Subcutaneous adipose tissue (tissue), 4 donors: ENCODE results near the gene DLGAP1. TPM values are rescaled to one million over a fixed set of nuclear protein-coding genes. Genes with fewer than 3 reads are reported as not detected.

Source experiments
- CTCF ChIP-seq: fragments of 450-650 bp; IDR thresholded peaks from one replicate; pipeline ENCODE4 v1.5.1; 2016; ENCODE audit warnings: low read depth, mild to moderate bottlenecking, control low read depth, antibody characterized with exemption, moderate library complexity
- total RNA-seq, 4 donors: library from RNA; depleted of rRNA; stranded (reverse); fragments of >200 nt; gene quantifications; one replicate each; pipeline ENCODE4 v1.1.0, GENCODE V29; 2016

DLGAP1 gene
- total RNA-seq, 4 donors from 2014 or later = 0.44 to 3.3 (median 0.99) TPM

GRCh38 chr18:3691705-3692104 lies 763.4 kb downstream of the DLGAP1 start:
- TF ChIP-seq CTCF = no peak

GRCh38 chr18:3690764-3691066 lies 764.4 kb downstream of the DLGAP1 start:
- TF ChIP-seq CTCF = no peak

- TF ChIP-seq CTCF = no peak
Measured at GRCh38 chr18:3689986-3690763, 764.9 kb downstream of the DLGAP1 start.

- TF ChIP-seq CTCF = no peak
Measured at GRCh38 chr18:3689091-3689490, 766.0 kb downstream of the DLGAP1 start.

- TF ChIP-seq CTCF = no peak
Measured at GRCh38 chr18:3688690-3689089, 766.4 kb downstream of the DLGAP1 start.

GRCh38 chr18:3683483-3683882 lies 771.6 kb downstream of the DLGAP1 start:
- no peak for TF ChIP-seq CTCF

- TF ChIP-seq CTCF = no peak
Measured at GRCh38 chr18:3682061-3682460, 773.0 kb downstream of the DLGAP1 start.
